K562 (cell line): ENCODE data around the gene APP. TPM values are rescaled to one million over a fixed set of nuclear protein-coding genes. Genes with fewer than 3 reads are reported as not detected.
A peak's percentile ranks its signal among the peaks of the same experiment; 100 is the strongest.

Source experiments
- ATAC-seq: fragments of 200-7000 bp; cut with Tn5 transposase; 3 replicates; pipeline ENCODE4 v1.9.1; 2020; ENCODE audit warnings: moderate library complexity
- BruUV-seq: library from RNA; stranded (reverse); fragments of 400-500 nt; replicated peaks from 2 replicates; lab custom pipeline; 2021; lab: Mats Ljungman, UMichigan
- CTCF ChIA-PET: fragments of 300-600 bp; formaldehyde crosslinking; extraction: SDS; loops from one replicate; lab custom pipeline; 2021; ENCODE audit warnings: low intra/inter-chr PET ratio; lab: Yijun Ruan, JAX
- POLR2A ChIA-PET: fragments of 300-600, 350-650 bp; sonication (Branson Sonifier 250); formaldehyde crosslinking; extraction: SDS; loops from one replicate; lab custom pipeline; 2021; ENCODE audit warnings: antibody characterized with exemption, inconsistent platforms; lab: Yijun Ruan, JAX
- DNase-seq, 4 experiments: peaks; one replicate each; pipeline versions ENCODE4 v3.0.0 to v3.0.0-alpha.2; 2011 to 2018; ENCODE audit warnings: low spot score in 3 of 4, mixed read lengths in 3 of 4; ENCODE audit errors: extremely low read depth in 1 of 4
- FAIRE-seq: peaks from 2 replicates; lab custom pipeline; 2011; peaks lifted over from hg19 to GRCh38; lab: Jason Lieb, UNC
- H2AFZ ChIP-seq: 2 replicates; pipeline ENCODE4 v1.6.0; 2011; ENCODE audit warnings: low read depth, low read length, control low read depth, inconsistent platforms
- H3K27ac ChIP-seq: fragments of 200-600 bp; 3 replicates; pipeline ENCODE4 v1.8.0; 2011; ENCODE audit warnings: low read depth, mild to moderate bottlenecking, control low read depth, inconsistent platforms, low read length, moderate library complexity, mixed read lengths; ENCODE audit errors: extremely low read depth
- H3K27me3 ChIP-seq, 2 experiments: fragments of 300-600 bp in 1 of 2; 2 replicates in 1 of 2; 3 replicates in 1 of 2; pipeline versions ENCODE4 v1.6.0 to v1.8.0; 2011; ENCODE audit warnings: inconsistent platforms in 2 of 2, low read length in 2 of 2, mild to moderate bottlenecking in 1 of 2, mixed read lengths in 1 of 2, moderate library complexity in 1 of 2; ENCODE audit not compliant: control insufficient read depth in 2 of 2, insufficient read depth in 2 of 2
- H3K36me3 ChIP-seq: fragments of 300-600 bp; 3 replicates; pipeline ENCODE4 v1.8.0; 2011; ENCODE audit warnings: mild to moderate bottlenecking, low read length, inconsistent platforms; ENCODE audit not compliant: control insufficient read depth, insufficient read depth
- H3K4me1 ChIP-seq, 2 experiments: fragments of 200-600 bp in 1 of 2; replicated peaks in 1 of 2; 2 replicates in 1 of 2; 3 replicates in 1 of 2; pipeline versions ENCODE4 v1.5.1 to v1.8.0; 2011; ENCODE audit warnings: inconsistent platforms in 2 of 2, low read length in 2 of 2, mild to moderate bottlenecking in 1 of 2, mixed read lengths in 1 of 2, moderate library complexity in 1 of 2; ENCODE audit not compliant: control insufficient read depth in 2 of 2, insufficient read depth in 2 of 2
- H3K4me2 ChIP-seq: 2 replicates; pipeline ENCODE4 v1.6.1; 2011; ENCODE audit warnings: low read length, control low read depth, inconsistent platforms, mixed read lengths; ENCODE audit not compliant: insufficient read depth
- H3K4me3 ChIP-seq: fragments of 200-600 bp; sonication (generic), shearing (Covaris generic); 2 replicates; pipeline ENCODE4 v1.5.1; 2016; ENCODE audit warnings: control low read depth, inconsistent platforms
- H3K79me2 ChIP-seq: fragments of 200-600 bp; 3 replicates; pipeline ENCODE4 v1.8.0; 2011; ENCODE audit warnings: low read length, inconsistent platforms; ENCODE audit not compliant: control insufficient read depth, insufficient read depth
- H3K9ac ChIP-seq, 2 experiments: 2 replicates each; pipeline versions ENCODE4 v1.6.0 to v1.6.1; 2011; ENCODE audit warnings: low read depth in 2 of 2, low read length in 2 of 2, control low read depth in 1 of 2, inconsistent platforms in 1 of 2, mild to moderate bottlenecking in 1 of 2, mixed read lengths in 1 of 2; ENCODE audit not compliant: insufficient read depth in 1 of 2
- H3K9me1 ChIP-seq: one replicate; pipeline ENCODE4 v1.6.0; 2011; ENCODE audit warnings: inconsistent platforms, mild to moderate bottlenecking, low read length, moderate library complexity; ENCODE audit not compliant: control insufficient read depth, insufficient read depth
- H3K9me3 ChIP-seq: replicated peaks from 2 replicates; pipeline ENCODE4 v1.5.1; 2011; ENCODE audit warnings: low read depth, low read length, inconsistent platforms; ENCODE audit not compliant: control insufficient read depth, insufficient read depth
- H4K20me1 ChIP-seq: replicated peaks from 2 replicates; pipeline ENCODE4 v1.6.1; 2011; ENCODE audit warnings: low read length, inconsistent platforms, mixed read lengths; ENCODE audit not compliant: control insufficient read depth, insufficient read depth
- ARID1B ChIP-seq: fragments of 450-650 bp; IDR thresholded peaks from 2 replicates; pipeline ENCODE4 v1.6.1; 2016; ENCODE audit warnings: antibody characterized with exemption, mild to moderate bottlenecking, inconsistent platforms
- ATF3 ChIP-seq, 2 experiments: fragments of 450-650 bp in 1 of 2; sonication (generic) in 1 of 2; formaldehyde crosslinking in 1 of 2; IDR thresholded peaks in 1 of 2; conservative IDR thresholded peaks in 1 of 2; 2 replicates each; pipeline versions ENCODE4 v1.6.1 to v1.8.1; 2016 to 2023; ENCODE audit warnings: mild to moderate bottlenecking in 2 of 2, moderate library complexity in 2 of 2, inconsistent platforms in 1 of 2, missing genetic modification reagents in 1 of 2
- ATF4 ChIP-seq: fragments of 450-650 bp; formaldehyde crosslinking; IDR thresholded peaks from 2 replicates; pipeline ENCODE4 v1.4.0; 2022; ENCODE audit warnings: mild to moderate bottlenecking, moderate library complexity
- ATF7 ChIP-seq: fragments of 450-650 bp; IDR thresholded peaks from 2 replicates; pipeline ENCODE4 v1.7.1; 2014; ENCODE audit warnings: mild to moderate bottlenecking, moderate library complexity
- CEBPG ChIP-seq, 3 experiments: fragments of 200-800 bp in 1 of 3; sonication (Bioruptor generic) in 1 of 3; sonication (generic) in 1 of 3; formaldehyde crosslinking in 1 of 3; IDR thresholded peaks in 2 of 3; conservative IDR thresholded peaks in 1 of 3; 2 replicates each; pipeline versions ENCODE4 v1.6.1 to v1.8.0; 2016 to 2022; ENCODE audit warnings: missing compliant biosample characterization in 2 of 3, missing genetic modification characterization in 2 of 3, mild to moderate bottlenecking in 1 of 3, missing genetic modification reagents in 1 of 3
- FOXJ2 ChIP-seq: fragments of 200-800 bp; sonication (Bioruptor generic); IDR thresholded peaks from 2 replicates; pipeline ENCODE4 v1.6.1; 2016; ENCODE audit warnings: missing genetic modification characterization, missing compliant biosample characterization
- GATAD2B ChIP-seq: fragments of 450-650 bp; IDR thresholded peaks from 2 replicates; pipeline ENCODE4 v1.6.1; 2017; ENCODE audit warnings: mild to moderate bottlenecking, borderline replicate concordance
- IRF9 ChIP-seq: fragments of 450-650 bp; IDR thresholded peaks from 2 replicates; pipeline ENCODE4 v1.6.1; 2016; ENCODE audit warnings: missing biosample characterization, missing genetic modification characterization
- MLLT1 ChIP-seq, 2 experiments: fragments of 450-650 bp; IDR thresholded peaks; 2 replicates each; pipeline ENCODE4 v1.6.1; 2016
- TRIM24 ChIP-seq, 2 experiments: fragments of 450-650 bp; IDR thresholded peaks; 2 replicates each; pipeline ENCODE4 v1.6.1; 2016
- ZNF354B ChIP-seq: fragments of 250-450 bp; sonication (Bioruptor Pico); IDR thresholded peaks from 2 replicates; pipeline ENCODE4 v1.4.0; 2020
- ZSCAN32 ChIP-seq: fragments of 450-650 bp; formaldehyde crosslinking; IDR thresholded peaks from 2 replicates; pipeline ENCODE4 v1.4.0; 2020; ENCODE audit warnings: mild to moderate bottlenecking, moderate library complexity
- WGBS: fragments of 100-300 bp; shearing (Covaris generic); methylation state at CpG from one replicate; pipeline ENCODE4 v1.1.6; 2016; ENCODE audit warnings: low coverage, mixed read lengths; ENCODE audit not compliant: insufficient coverage; ENCODE audit errors: missing lambda C conversion rate; 5-methylcytosine and 5-hydroxymethylcytosine counted together
- in situ Hi-C: fragments of 300-500 bp; cut with MboI; formaldehyde crosslinking; loops from 4 replicates; pipeline ENCODE4 v1.15.0; 2018; ENCODE audit warnings: inconsistent platforms, mixed read lengths
- intact Hi-C: fragments of 100-400 bp; cut with micrococcal nuclease; formaldehyde crosslinking; loops from 2 replicates; pipeline ENCODE4 v1.14.2; 2022
- polyA plus RNA-seq, 8 experiments: library from polyadenylated mRNA; depleted of rRNA in 4 of 8; stranded (reverse) in 5 of 8; unstranded in 3 of 8; fragments of >200 nt; fragmentation: Nextera tagmentation in 2 of 8; fragmentation: Illumina TruSeq in 1 of 8; extraction: Ambion mirVana in 2 of 8; extraction: Trizol in 1 of 8; gene quantifications; 2 replicates each; pipeline versions ENCODE4 v1.2.1 to v1.2.3, GENCODE V29; 2011 to 2014; ENCODE audit warnings: inconsistent platforms in 1 of 8, missing spikeins in 1 of 8
- total RNA-seq, 7 experiments: library from RNA; depleted of rRNA in 6 of 7; stranded (reverse); fragments of >200 nt in 6 of 7; fragmentation: Illumina TruSeq in 2 of 7; extraction: Trizol in 2 of 7; gene quantifications; 2 replicates each; pipeline versions ENCODE4 v1.2.1 to v1.2.3, GENCODE V29; 2011 to 2021; ENCODE audit warnings: low replicate concordance in 1 of 7

Gene APP
- total and polyA plus RNA-seq, 9 of the 15 experiments (the other 6 are each of a cell fraction or from before 2014, with no cell fraction given), result 0.01 to 1.5 (median 0.16) TPM; not detected in 5

- Histone ChIP-seq H3K27ac (no peak overlapping the region), H3K9ac (no peak overlapping the region), H3K27me3 (no peaks in the 10 kb centered on the region), H4K20me1 (no peaks in the 10 kb centered on the region), H3K4me2 (no peak overlapping the region), H3K36me3 (no peaks in the 10 kb centered on the region), H2AFZ (no peak overlapping the region), H3K4me1 (no peaks in the 10 kb centered on the region), H3K9me1 (no peaks in the 10 kb centered on the region), H3K4me3 (no peak overlapping the region), H3K79me2 (no peaks in the 10 kb centered on the region), H3K9me3 (no peaks in the 10 kb centered on the region)
- CTCF ChIA-PET, result no interaction called here
- WGBS, result 4% methylated on average over 6 of the region's 6 CpGs
- DNase-seq (no peak), ATAC-seq (no peak), FAIRE-seq (no peak)
- peak; percentile 75; the same call in 1 of the 2 replicates for TF ChIP-seq ATF4 (CRISPR knock-in tag)
- TF ChIP-seq FOXJ2, result no peak
- peak; percentile 60; the same call in 1 of the 2 replicates for TF ChIP-seq ZSCAN32 (CRISPR knock-in tag)
- TF ChIP-seq ZNF354B (CRISPR knock-in tag), result no peak
- peak; percentile 35; the same call in 1 of the 2 replicates for TF ChIP-seq ATF7
- peak; percentile 40 to 52; a peak in 2 of 4 replicates for TF ChIP-seq TRIM24 (IDR thresholded peaks at IDR 0.05)
- TF ChIP-seq MLLT1 (IDR thresholded peaks at IDR 0.05), result no peak
- peak; percentile 66 for TF ChIP-seq ATF3 (IDR thresholded peaks at IDR 0.05)
- TF ChIP-seq ATF3 (CRISPR knock-in tag; conservative IDR thresholded peaks at IDR 0.05), result no peak
- 0 out of 2 replicates have a peak, but pooled peaks have one; percentile 10 for TF ChIP-seq IRF9 (tag)
- TF ChIP-seq CEBPG (CRISPR knock-in tag; IDR thresholded peaks at IDR 0.05), result no peak
- peak; percentile 91 to 98 for TF ChIP-seq CEBPG (tag; conservative IDR thresholded peaks at IDR 0.05 in 1 of 2, IDR thresholded peaks at IDR 0.05 in 1 of 2)
- TF ChIP-seq ARID1B, result no peak
- TF ChIP-seq GATAD2B, result no peak
- POLR2A ChIA-PET, result no interaction called here
- intact Hi-C loops (no loop called here), in situ Hi-C loops (no loop called here)
- BruUV-seq, result no TSS peak
These were observed 31.8 kb downstream of the APP start for GRCh38 chr21:26138615-26139257.
